B cell (primary cell): ENCODE results near the gene THRAP3. TPM values are rescaled to one million over a fixed set of nuclear protein-coding genes. Genes with fewer than 3 reads are reported as not detected.

Source experiments
- ATAC-seq: fragments of 200-7000 bp; cut with Tn5 transposase; one replicate; pipeline ENCODE4 v1.10.0; 2021; ENCODE audit warnings: low read depth, mild to moderate bottlenecking, moderate number of reproducible peaks, moderate library complexity
- CTCF ChIA-PET: fragments of 350-600 bp; sonication (Branson Sonifier 250); formaldehyde crosslinking; loops from one replicate; lab custom pipeline; 2021; ENCODE audit warnings: antibody characterized with exemption, inconsistent platforms; lab: Charles Lee
- POLR2A ChIA-PET: fragments of 350-600 bp; sonication (Branson Sonifier 250); formaldehyde crosslinking; loops from one replicate; lab custom pipeline; 2021; ENCODE audit warnings: antibody characterized with exemption; lab: Charles Lee
- DNase-seq: peaks from one replicate; pipeline ENCODE4 v3.0.0; 2013
- H2AFZ ChIP-seq: 2 replicates; pipeline ENCODE4 v1.6.1; 2012; ENCODE audit warnings: mild to moderate bottlenecking, low read depth, low read length; ENCODE audit not compliant: insufficient read depth, poor library complexity, severe bottlenecking
- H3K27ac ChIP-seq, 2 donors: 1 replicate in 1 of 2; 2 replicates in 1 of 2; pipeline ENCODE4 v1.5.1; 2012 to 2013; ENCODE audit warnings: low read length in 2 of 2, mild to moderate bottlenecking in 2 of 2, moderate library complexity in 1 of 2
- H3K27me3 ChIP-seq, 4 experiments: fragments of 200-600 bp in 1 of 4; sonication (generic) in 1 of 4; replicated peaks in 1 of 4; 1 replicate in 2 of 4; 2 replicates in 2 of 4; pipeline versions ENCODE4 v1.6.1 to v1.7.0; 2013 to 2016; ENCODE audit warnings: low read length in 3 of 4, mild to moderate bottlenecking in 2 of 4, mixed read lengths in 1 of 4, moderate library complexity in 1 of 4; ENCODE audit not compliant: insufficient read depth in 4 of 4, control insufficient read depth in 3 of 4; ENCODE audit errors: control extremely low read depth in 1 of 4
- H3K36me3 ChIP-seq, 2 experiments: replicated peaks in 1 of 2; 1 replicate in 1 of 2; 2 replicates in 1 of 2; pipeline versions ENCODE4 v1.6.1 to v1.7.1; 2013; ENCODE audit warnings: low read length in 1 of 2; ENCODE audit not compliant: insufficient read depth in 2 of 2, control insufficient read depth in 1 of 2; ENCODE audit errors: control extremely low read depth in 1 of 2, extremely low read depth in 1 of 2
- H3K4me1 ChIP-seq, 2 donors: fragments of 200-600 bp in 1 of 2; sonication (generic) in 1 of 2; 1 replicate in 1 of 2; 2 replicates in 1 of 2; pipeline versions ENCODE4 v1.5.1 to v1.6.1; 2013 to 2017; ENCODE audit warnings: low read length in 2 of 2; ENCODE audit not compliant: control insufficient read depth in 2 of 2, insufficient read depth in 2 of 2
- H3K4me2 ChIP-seq: replicated peaks from 2 replicates; pipeline ENCODE3; 2012; ENCODE audit warnings: mild to moderate bottlenecking, low read depth, low read length; ENCODE audit not compliant: poor library complexity, severe bottlenecking
- H3K4me3 ChIP-seq, 5 experiments: fragments of 200-600 bp in 1 of 5; sonication (generic) in 1 of 5; 1 replicate in 3 of 5; 2 replicates in 2 of 5; pipeline versions ENCODE4 v1.5.1 to v1.7.0; 2011 to 2016; ENCODE audit warnings: low read length in 4 of 5, mild to moderate bottlenecking in 4 of 5, low read depth in 2 of 5, control low read depth in 1 of 5, moderate library complexity in 1 of 5; ENCODE audit not compliant: insufficient read depth in 1 of 5; ENCODE audit errors: control extremely low read depth in 1 of 5, extremely low read depth in 1 of 5
- H3K79me2 ChIP-seq: fragments of 200-600 bp; sonication (generic); one replicate; pipeline ENCODE4 v1.6.0; 2016; ENCODE audit warnings: low read length; ENCODE audit not compliant: control insufficient read depth, insufficient read depth
- H3K9ac ChIP-seq: fragments of 200-600 bp; sonication (generic); 2 replicates; pipeline ENCODE4 v1.6.1; 2017; ENCODE audit warnings: mild to moderate bottlenecking, low read length, moderate library complexity
- H3K9me3 ChIP-seq, 3 donors: one replicate each; pipeline versions ENCODE4 v1.6.1 to v1.7.1; 2013; ENCODE audit warnings: low read length in 2 of 3; ENCODE audit not compliant: control insufficient read depth in 2 of 3, insufficient read depth in 1 of 3; ENCODE audit errors: control extremely low read depth in 1 of 3
- H4K20me1 ChIP-seq: 2 replicates; pipeline ENCODE4 v1.6.0; 2012; ENCODE audit warnings: mild to moderate bottlenecking, low read length; ENCODE audit not compliant: insufficient read depth, control insufficient read depth, poor library complexity, severe bottlenecking
- H3K27ac Mint-ChIP-seq: one replicate; pipeline ENCODE4 v1.8.0; 2021; ENCODE audit warnings: mixed read lengths
- H3K27me3 Mint-ChIP-seq: one replicate; pipeline ENCODE4 v1.8.0; 2021; ENCODE audit warnings: mixed read lengths
- H3K4me1 Mint-ChIP-seq: one replicate; pipeline ENCODE4 v1.8.0; 2021; ENCODE audit warnings: mixed read lengths
- H3K4me3 Mint-ChIP-seq: one replicate; pipeline ENCODE4 v1.8.0; 2021; ENCODE audit warnings: mixed read lengths
- H3K9me3 Mint-ChIP-seq: one replicate; pipeline ENCODE4 v1.8.0; 2022; ENCODE audit warnings: mixed read lengths; ENCODE audit not compliant: insufficient read depth
- CTCF ChIP-seq: fragments of 200-600 bp; IDR thresholded peaks from one replicate; pipeline ENCODE4 v1.8.0; 2022; ENCODE audit warnings: antibody characterized with exemption, mild to moderate bottlenecking
- EZH2 ChIP-seq: IDR thresholded peaks from 2 replicates; pipeline ENCODE4 v1.6.1; 2012; ENCODE audit warnings: borderline replicate concordance, low read depth, mild to moderate bottlenecking, moderate library complexity, low read length; ENCODE audit not compliant: insufficient read depth, poor library complexity, severe bottlenecking
- WGBS: methylation state at CpG from one replicate; pipeline ENCODE4 v1.1.5; 2013; ENCODE audit warnings: missing lambda C conversion rate; ENCODE audit not compliant: insufficient coverage; 5-methylcytosine and 5-hydroxymethylcytosine counted together
- intact Hi-C: fragments of 100-400 bp; cut with micrococcal nuclease; formaldehyde crosslinking; loops from one replicate; pipeline ENCODE4 v1.10.0; 2022
- polyA plus RNA-seq: library from polyadenylated mRNA; depleted of rRNA; stranded (reverse); fragments of >200 nt; gene quantifications from 2 replicates; pipeline ENCODE4 v1.2.3, GENCODE V29; 2012
- total RNA-seq, 2 donors: library from RNA; stranded (reverse); fragments of 120-200 nt in 1 of 2; gene quantifications; 1 replicate in 1 of 2; 2 replicates in 1 of 2; pipeline versions ENCODE4 v1.2.3 to v1.2.4, GENCODE V29; 2013 to 2022

Gene THRAP3
- total and polyA plus RNA-seq, 2 donors (not counting 1 experiment from before 2014, with no cell fraction given) = 64.1 to 153 TPM

GRCh38 chr1:36339215-36339614, 115.0 kb downstream of the THRAP3 start:
- Mint-ChIP-seq H3K27ac (peak overlapping the region; percentile 10), H3K4me3 (no peak overlapping the region), H3K27me3 (no peaks in the 10 kb centered on the region), H3K4me1 (peaks cover 10% of the 10 kb centered on the region), H3K9me3 (no peaks in the 10 kb centered on the region)
- Histone ChIP-seq H3K4me2 (no peak overlapping the region), H4K20me1 (peaks cover 12% of the 10 kb centered on the region), H3K27ac (no peak overlapping the region), H3K9me3 (no peaks in the 10 kb centered on the region), H3K79me2 (no peaks in the 10 kb centered on the region), H3K4me3 (no peak overlapping the region), H3K36me3 (peaks cover 0 to 40% of the 10 kb centered on the region in 2 experiments), H3K27me3 (no peaks in the 10 kb centered on the region), H3K9ac (no peak overlapping the region), H3K4me1 (peaks cover 0 to 5% of the 10 kb centered on the region in 2 donors), H2AFZ (no peak overlapping the region)
- CTCF ChIA-PET = no interaction called here
- DNase-seq (no peak), ATAC-seq (no peak)
- intact Hi-C loops = no loop called here
- 83% methylated on average over 4 of the region's 7 CpGs for WGBS
- TF ChIP-seq EZH2 = no peak
- TF ChIP-seq CTCF = no peak
- POLR2A ChIA-PET = interaction anchor here (0.5 kb wide), 1 partner anchor 35 kb away, joined by 4 read pairs; no protein-coding TSS in a partner anchor

GRCh38 chr1:36339615-36340014, 115.4 kb downstream of the THRAP3 start:
- H3K9ac ChIP-seq = no peak overlapping the region
- TF ChIP-seq EZH2 (no peak), CTCF (no peak)
- ATAC-seq (no peak), DNase-seq (no peak)
- no peak overlapping the region for H3K27ac Mint-ChIP-seq
- no peaks in the 10 kb centered on the region for H3K27me3 Mint-ChIP-seq
- no peaks in the 10 kb centered on the region for H3K9me3 ChIP-seq
- H3K9me3 Mint-ChIP-seq = no peaks in the 10 kb centered on the region
- H4K20me1 ChIP-seq = peaks cover 15% of the 10 kb centered on the region
- 94% methylated on average over 6 of the region's 9 CpGs for WGBS
- CTCF ChIA-PET = interaction anchor here (6.0 kb wide), 1 partner anchor 79 kb away, joined by 98 read pairs; no protein-coding TSS in a partner anchor
- no peaks in the 10 kb centered on the region for H3K79me2 ChIP-seq
- no peak overlapping the region for H3K27ac ChIP-seq
- H2AFZ ChIP-seq = no peak overlapping the region
- peaks cover 10% of the 10 kb centered on the region for H3K4me1 Mint-ChIP-seq
- intact Hi-C loops = no loop called here
- POLR2A ChIA-PET = no interaction called here
- no peak overlapping the region for H3K4me3 ChIP-seq
- H3K4me3 Mint-ChIP-seq = no peak overlapping the region
- H3K4me1 ChIP-seq = peaks cover 0 to 5% of the 10 kb centered on the region in 2 donors
- H3K27me3 ChIP-seq = no peaks in the 10 kb centered on the region
- peaks cover 0 to 43% of the 10 kb centered on the region in 2 experiments for H3K36me3 ChIP-seq
- H3K4me2 ChIP-seq = no peak overlapping the region
